ENCODE measurements around the gene HTT-AS.
"Not testable (repeated sequence)": the region's sequence is repeated elsewhere in the genome, so short reads cannot be mapped to it uniquely, and the experiment has no call there.

The HTT-AS gene

DNA sequence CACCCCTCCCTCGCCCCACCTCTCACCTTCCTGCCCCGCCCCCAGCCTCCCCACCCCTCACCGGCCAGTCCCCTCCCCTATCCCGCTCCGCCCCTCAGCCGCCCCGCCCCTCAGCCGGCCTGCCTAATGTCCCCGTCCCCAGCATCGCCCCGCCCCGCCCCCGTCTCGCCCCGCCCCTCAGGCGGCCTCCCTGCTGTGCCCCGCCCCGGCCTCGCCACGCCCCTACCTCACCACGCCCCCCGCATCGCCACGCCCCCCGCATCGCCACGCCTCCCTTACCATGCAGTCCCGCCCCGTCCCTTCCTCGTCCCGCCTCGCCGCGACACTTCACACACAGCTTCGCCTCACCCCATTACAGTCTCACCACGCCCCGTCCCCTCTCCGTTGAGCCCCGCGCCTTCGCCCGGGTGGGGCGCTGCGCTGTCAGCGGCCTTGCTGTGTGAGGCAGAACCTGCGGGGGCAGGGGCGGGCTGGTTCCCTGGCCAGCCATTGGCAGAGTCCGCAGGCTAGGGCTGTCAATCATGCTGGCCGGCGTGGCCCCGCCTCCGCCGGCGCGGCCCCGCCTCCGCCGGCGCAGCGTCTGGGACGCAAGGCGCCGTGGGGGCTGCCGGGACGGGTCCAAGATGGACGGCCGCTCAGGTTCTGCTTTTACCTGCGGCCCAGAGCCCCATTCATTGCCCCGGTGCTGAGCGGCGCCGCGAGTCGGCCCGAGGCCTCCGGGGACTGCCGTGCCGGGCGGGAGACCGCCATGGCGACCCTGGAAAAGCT, at the start of gene HTT-AS, which contains the start of gene HTT:
TSS of gene HTT-AS (minus strand) at position 461 of the 768 bp plus-strand sequence.
TSS of gene HTT (plus strand) at position 604 of the 768 bp plus-strand sequence. CDS start at position 749, 145 bp downstream.
- peak; percentile 84 to 89 for DNase-seq

DNA sequence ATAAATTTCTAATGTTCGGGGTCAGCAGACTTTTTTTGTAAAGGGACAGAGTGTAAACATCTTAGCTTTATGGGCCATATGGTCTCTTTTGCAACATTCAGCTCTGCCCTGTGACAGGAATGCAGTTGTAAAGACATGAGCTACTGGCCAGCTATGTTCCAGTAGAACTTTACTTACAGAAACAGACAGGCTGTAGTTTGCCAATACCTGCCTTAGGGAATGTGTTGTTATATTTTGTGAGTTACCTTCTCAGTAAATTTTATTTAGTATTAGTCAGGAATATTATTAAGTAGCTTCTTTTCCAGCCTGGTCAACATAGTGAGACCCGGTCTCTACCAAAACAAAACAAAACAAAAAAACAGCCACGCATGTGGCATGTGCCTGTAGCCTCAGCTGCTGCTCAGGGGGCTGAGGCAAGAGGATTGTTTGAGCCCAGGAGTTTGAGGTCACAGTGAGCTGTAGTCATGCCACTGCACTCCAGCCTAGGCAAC, 48.9 kb upstream of the HTT-AS start:
- DNase-seq: no peak

GRCh38 chr4:3122081-3122563, 47.8 kb upstream of the HTT-AS start:
- no peak for DNase-seq

- DNase-seq: no peak
Measured at GRCh38 chr4:3121596-3121995, 47.3 kb upstream of the HTT-AS start.

GRCh38 chr4:3121110-3121509, 46.8 kb upstream of the HTT-AS start:
- DNase-seq: no peak

DNA sequence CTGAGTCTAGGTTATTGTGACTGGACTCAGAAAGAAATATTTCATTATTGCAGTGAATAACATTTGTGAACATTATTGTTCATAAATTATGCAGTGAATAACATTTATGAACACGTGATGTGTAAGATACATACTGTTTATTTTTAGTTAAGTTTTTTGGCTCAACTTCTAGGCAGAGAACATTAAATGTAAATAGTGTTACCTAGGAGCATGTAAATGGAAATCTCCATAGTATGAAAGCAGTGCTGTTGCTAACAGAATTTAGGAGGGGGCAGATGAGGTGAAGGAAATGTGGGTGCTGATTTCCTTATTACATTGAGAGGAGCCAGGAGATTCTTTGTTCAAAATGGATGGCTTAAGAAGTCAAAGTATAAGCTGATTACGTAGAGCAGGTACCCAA, 45.1 kb upstream of the HTT-AS start:
- DNase-seq: no peak

DNA sequence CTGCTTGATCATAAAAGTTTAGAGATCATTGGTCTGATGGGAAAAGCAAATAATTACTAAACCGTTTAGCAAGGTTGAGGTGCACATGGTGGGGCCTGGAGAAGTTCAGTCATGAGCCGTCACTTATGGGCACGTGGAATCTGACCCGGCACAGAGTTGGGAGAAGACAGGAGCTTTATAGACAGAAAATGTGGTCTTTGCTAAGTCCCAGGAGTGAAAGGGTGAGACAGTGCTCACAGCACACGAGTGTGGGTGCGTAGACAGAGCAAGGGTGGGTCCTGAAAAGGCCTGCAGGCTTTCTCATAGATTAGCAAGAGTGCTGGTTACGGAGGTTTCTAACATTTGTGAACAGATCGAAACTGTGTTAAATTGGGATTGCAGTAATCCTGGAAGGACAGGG, 44.0 kb upstream of the HTT-AS start:
- DNase-seq: no peak

DNA sequence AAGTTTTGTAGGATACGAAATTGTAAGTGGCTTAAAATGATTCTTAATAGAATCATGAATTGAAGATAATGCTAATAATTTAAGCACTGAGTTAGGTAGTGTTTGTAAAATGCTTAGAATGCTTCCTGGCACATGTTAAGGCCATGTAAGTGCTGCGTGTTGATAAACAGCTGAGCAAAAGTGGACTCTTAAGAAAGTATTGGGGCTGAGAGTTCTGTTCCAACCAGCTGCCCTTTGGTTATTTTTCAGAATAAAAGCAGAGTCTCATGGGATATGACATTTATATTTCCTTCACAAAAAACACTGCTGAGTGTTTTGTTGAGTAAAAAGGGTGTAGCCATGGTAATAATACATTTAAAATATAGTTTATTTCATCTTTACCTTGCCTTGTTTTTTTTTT, 42.6 kb upstream of the HTT-AS start:
- no peak for DNase-seq

DNA sequence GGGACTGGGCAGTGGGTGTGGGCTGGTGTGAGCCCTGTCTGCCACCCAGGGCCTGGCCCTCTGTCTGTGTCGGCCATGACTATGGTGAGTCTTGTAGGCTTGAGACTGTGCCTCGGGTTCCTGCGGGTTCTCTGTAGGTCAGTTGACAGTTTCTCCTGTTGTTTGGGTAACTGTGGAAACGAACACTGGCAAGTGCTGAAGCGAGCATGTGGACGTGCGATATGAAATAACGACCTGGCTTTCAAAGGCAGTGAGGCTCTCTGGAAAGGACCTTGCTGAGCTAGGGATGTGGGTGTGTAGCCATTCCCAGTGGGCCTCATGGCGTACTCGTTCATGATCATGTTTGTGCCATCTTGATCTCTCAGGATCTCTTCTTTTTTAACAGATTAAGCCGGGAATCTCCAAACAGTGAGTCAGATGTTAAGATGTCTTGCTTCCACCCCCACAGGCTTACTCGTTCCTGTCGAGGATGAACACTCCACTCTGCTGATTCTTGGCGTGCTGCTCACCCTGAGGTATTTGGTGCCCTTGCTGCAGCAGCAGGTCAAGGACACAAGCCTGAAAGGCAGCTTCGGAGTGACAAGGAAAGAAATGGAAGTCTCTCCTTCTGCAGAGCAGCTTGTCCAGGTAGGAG, 41.4 kb upstream of the HTT-AS start:
- DNase-seq: no peak

- no peak for DNase-seq
Measured at GRCh38 chr4:3114377-3114776, 40.0 kb upstream of the HTT-AS start.

GRCh38 chr4:3112609-3113469, 38.5 kb upstream of the HTT-AS start:
- no peak for DNase-seq

- no peak for DNase-seq
Measured at GRCh38 chr4:3112201-3112600, 37.9 kb upstream of the HTT-AS start.

DNA sequence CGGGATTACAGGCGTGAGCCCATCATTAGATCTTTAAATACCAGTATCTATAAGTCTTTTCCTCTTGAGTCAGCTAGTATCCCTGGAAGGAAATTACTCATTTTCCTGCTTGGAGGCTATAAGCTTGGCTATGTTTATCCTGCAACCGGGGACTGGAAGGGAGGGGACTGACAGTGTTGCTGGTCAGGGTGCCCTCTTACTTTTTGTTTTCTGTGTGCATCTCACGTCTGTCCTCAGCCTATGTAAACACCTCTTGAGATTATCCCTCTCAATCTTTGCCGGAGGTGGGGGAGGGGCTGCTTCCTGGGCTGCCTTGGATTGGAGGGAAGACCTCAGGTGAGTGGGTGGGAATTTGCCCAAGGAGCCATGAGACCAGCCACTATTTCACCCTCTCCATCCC, 37.1 kb upstream of the HTT-AS start:
- DNase-seq: no peak

- no peak for DNase-seq
Measured at GRCh38 chr4:3108211-3108610, 33.9 kb upstream of the HTT-AS start.

DNA sequence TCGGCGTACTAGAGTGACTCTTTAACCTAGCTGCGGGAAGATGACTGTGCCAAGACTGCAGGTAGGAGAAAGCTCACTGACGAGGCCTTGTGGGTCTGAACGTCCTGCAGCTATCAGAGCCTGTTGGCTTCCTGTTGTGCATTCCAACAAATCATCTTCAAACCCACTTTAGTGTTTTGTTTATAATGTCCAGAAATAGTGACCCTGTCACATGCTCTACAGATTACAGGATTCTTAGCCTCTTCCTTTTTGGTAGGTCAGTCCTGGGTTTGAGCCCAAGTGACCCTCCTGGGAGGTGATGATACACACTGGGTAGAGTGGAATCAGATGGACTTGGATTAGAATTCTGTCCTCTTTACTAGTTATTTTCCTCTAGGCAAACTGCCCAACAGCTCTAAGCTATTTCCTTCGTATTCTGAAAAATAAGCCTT, 33.4 kb upstream of the HTT-AS start:
- DNase-seq: no peak

- DNase-seq: no peak
Measured at GRCh38 chr4:3107271-3107670, 32.9 kb upstream of the HTT-AS start.

DNA sequence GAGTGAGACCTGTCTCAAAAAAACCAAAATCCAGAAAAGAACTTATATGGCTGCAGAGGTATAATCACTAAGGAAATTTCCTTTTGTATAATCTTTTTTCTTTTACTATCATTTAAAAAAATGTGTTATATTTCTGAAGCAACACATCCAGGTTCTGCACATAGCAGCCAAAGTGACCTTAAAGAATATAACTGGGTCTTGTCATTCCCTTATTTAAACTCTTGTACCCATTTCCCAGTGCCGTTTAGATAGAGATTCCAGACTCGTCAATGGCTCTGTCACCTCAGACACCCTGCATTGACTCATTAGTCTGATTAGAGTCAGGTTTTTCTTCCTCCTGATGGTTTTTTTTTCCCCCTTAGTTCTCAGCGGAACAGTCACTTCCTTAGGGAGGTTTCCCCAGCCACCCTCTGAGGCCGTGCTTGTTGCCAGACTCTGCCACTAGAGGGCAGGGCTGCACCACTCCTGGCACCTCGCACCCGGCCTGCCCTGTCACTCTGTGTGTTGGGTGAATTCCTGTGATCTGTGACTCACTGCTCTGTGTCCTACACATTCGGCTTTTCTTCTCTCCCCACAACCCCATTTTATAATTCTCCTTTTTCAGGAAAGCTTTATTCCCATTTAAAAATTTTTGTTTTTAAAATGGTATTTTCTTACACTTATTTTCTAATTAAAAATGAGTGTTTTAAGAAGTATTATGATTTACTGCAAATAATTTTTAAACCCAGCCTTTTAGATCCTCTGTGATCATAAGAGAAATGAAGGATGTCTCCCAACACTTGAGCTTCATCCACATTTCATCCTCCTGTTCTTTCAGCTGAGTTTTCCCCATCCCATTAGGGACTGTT, 32.2 kb upstream of the HTT-AS start:
- DNase-seq: peak; percentile 17 to 56

- DNase-seq: no peak
Measured at GRCh38 chr4:3098346-3098745, 24.0 kb upstream of the HTT-AS start.

- DNase-seq: no peak
Measured at GRCh38 chr4:3096202-3096601, 21.9 kb upstream of the HTT-AS start.

GRCh38 chr4:3094701-3095100, 20.4 kb upstream of the HTT-AS start:
- not testable (repeated sequence) for DNase-seq

GRCh38 chr4:3091464-3091863, 17.1 kb upstream of the HTT-AS start:
- no peak for DNase-seq
